ENCODE data around the gene CCDC30.

DNA sequence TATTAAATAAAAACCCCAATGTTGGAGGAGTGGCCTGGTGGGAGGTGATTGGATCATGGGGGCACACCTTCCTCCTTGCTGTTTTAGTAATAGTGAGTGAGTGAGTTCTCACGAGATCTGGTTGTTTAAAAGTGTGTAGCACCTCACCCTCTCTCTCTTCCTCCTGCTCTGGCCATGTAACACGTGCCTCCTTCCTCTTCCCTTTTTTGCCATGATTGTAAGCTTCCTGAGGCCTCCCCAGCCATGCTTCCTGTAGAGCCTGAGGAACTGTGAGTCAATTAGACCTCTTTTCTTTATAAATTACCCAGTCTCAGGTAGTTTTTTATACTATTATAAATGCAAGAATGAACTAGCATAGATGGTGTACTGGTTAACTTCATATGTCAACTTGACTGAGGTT is 68.0 kb downstream of the CCDC30 start:
- no peak for TF ChIP-seq ZNF274 (IDR thresholded peaks at IDR 0.05; ENCODE audit: low read depth, low read length)
- TF ChIP-seq YY1 (IDR thresholded peaks at IDR 0.05; ENCODE audit: insufficient read depth, insufficient read length), result no peak

All from NT2/D1 (cell line).